ENCODE measurements around the gene HOXC6. TPM values are rescaled to one million over a fixed set of nuclear protein-coding genes. Genes with fewer than 3 reads are reported as not detected.

Gene HOXC6
- polyA plus RNA-seq, 1 experiment = 0.02 TPM

DNA sequence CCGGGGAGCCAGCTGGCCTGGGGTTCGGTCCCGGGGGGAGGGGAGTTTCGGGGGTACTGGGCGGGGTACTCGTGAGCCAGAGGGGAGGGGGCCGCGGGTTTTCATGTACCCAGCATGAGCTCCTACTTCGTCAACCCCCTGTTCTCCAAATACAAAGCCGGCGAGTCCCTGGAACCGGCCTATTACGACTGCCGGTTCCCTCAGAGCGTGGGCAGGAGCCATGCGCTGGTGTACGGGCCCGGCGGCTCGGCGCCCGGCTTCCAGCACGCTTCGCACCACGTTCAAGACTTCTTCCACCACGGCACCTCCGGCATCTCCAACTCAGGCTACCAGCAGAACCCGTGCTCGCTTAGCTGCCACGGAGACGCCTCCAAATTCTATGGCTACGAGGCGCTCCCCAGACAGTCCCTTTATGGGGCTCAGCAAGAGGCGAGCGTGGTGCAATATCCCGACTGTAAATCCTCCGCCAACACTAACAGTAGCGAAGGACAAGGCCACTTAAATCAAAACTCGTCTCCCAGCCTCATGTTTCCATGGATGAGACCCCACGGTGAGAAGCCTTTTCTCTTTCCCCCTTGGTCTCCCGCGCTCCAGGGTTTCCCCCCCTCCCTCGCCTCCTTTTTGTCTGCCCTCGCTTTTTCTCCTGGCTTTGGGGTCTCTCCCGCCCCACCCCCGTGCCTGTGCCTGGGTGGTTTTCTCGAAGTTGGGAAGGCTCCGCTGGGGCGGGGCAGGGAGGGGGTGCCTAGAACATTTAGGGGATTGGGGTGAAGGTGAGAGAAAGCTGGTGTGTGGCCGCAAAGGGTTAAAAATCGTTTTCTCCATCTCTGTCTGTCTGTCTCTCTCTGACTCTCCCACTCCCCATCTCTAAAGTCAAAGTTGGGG is 18.8 kb upstream of the HOXC6 start:
- no peak overlapping the region for H3K4me3 ChIP-seq (ENCODE audit: low read depth, low read length)
- POLR2A ChIA-PET = interaction anchor here (0.6 to 0.7 kb wide), 3 partner anchors 172 to 182 kb away, joined by 3 to 7 read pairs (median 6); no protein-coding TSS in a partner anchor
- DNase-seq (ENCODE audit: low read depth, low spot score) = no peak

DNA sequence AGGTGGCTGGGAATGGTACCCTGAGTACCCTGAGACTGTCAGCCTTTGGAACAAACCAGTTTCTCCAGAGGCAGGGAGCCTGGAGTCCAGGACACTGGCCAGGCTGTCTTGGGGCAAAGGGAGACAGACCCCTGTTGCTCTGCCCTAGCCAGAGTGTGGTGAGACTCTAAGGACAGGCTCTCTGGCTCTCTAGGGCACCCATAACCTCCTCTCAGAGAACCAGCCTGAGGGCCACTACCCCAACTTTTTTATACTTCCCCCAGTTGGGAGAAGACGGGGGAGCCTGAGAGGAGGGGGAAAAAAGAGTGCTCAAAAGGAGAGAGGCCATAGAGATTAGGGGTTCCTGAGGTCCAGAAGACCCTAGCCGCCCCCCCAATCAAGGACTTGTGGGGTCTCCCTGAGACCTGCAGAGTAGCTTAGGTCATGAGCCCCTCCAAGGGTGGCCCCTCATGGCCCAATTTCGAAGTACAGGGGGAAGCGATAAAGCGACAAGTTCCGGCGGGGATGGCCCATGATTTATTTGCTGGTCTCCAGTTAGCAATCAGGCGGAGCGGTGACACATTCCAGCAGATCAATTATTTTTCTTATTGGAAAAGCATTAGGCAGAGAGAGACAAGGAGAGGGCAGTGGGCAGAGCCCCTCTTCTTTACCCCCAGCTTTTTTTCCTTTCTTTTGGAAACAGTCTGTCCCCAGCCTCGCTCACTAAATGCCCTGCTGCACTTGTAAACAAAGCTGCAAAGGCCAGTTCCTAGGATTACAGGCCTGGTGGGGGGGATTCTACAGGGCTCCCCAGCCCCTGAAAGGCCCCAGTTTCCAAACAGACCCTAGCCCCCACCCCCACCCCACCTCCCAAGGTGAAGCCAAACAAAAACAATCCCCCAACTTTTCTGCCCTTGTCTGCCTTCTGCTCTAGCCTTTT is 17.9 kb upstream of the HOXC6 start:
- CTCF ChIA-PET = interaction anchor here (1.2 to 6.6 kb wide), 4 partner anchors 181 to 204 kb away, joined by 3 to 163 read pairs (median 6); no protein-coding TSS in a partner anchor
- POLR2A ChIA-PET = no interaction called here
- no peak for DNase-seq (ENCODE audit: low read depth, low spot score)
- TF ChIP-seq, protein P1, sequence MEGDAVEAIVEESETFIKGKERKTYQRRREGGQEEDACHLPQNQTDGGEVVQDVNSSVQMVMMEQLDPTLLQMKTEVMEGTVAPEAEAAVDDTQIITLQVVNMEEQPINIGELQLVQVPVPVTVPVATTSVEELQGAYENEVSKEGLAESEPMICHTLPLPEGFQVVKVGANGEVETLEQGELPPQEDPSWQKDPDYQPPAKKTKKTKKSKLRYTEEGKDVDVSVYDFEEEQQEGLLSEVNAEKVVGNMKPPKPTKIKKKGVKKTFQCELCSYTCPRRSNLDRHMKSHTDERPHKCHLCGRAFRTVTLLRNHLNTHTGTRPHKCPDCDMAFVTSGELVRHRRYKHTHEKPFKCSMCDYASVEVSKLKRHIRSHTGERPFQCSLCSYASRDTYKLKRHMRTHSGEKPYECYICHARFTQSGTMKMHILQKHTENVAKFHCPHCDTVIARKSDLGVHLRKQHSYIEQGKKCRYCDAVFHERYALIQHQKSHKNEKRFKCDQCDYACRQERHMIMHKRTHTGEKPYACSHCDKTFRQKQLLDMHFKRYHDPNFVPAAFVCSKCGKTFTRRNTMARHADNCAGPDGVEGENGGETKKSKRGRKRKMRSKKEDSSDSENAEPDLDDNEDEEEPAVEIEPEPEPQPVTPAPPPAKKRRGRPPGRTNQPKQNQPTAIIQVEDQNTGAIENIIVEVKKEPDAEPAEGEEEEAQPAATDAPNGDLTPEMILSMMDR (IDR thresholded peaks at IDR 0.05; ENCODE audit: low read depth, low read length) = no peak
- Histone ChIP-seq H3K27ac (ENCODE audit: low read depth, low read length) (no peak overlapping the region), H3K9me3 (ENCODE audit: control insufficient read depth, insufficient read depth, low read length) (peaks cover 3% of the 10 kb centered on the region; the same call in 1 of the 2 replicates), H3K27me3 (ENCODE audit: control insufficient read depth, insufficient read depth, low read length) (peaks cover 92% of the 10 kb centered on the region), H3K4me3 (ENCODE audit: low read depth, low read length) (no peak overlapping the region)

More for the DNA sequence above, 18.8 kb upstream of the HOXC6 start:
- Histone ChIP-seq H3K27me3 (ENCODE audit: control insufficient read depth, insufficient read depth, low read length) (peaks cover 92% of the 10 kb centered on the region), H3K27ac (ENCODE audit: low read depth, low read length) (no peak overlapping the region), H3K9me3 (ENCODE audit: control insufficient read depth, insufficient read depth, low read length) (peaks cover 3% of the 10 kb centered on the region; the same call in 1 of the 2 replicates)
- TF ChIP-seq, protein P1 (IDR thresholded peaks at IDR 0.05; ENCODE audit: low read depth, low read length) = no peak
- CTCF ChIA-PET = interaction anchor here (0.6 to 7.8 kb wide), 9 partner anchors 14 to 205 kb away, joined by 3 to 163 read pairs (median 4); no protein-coding TSS in a partner anchor

DNA sequence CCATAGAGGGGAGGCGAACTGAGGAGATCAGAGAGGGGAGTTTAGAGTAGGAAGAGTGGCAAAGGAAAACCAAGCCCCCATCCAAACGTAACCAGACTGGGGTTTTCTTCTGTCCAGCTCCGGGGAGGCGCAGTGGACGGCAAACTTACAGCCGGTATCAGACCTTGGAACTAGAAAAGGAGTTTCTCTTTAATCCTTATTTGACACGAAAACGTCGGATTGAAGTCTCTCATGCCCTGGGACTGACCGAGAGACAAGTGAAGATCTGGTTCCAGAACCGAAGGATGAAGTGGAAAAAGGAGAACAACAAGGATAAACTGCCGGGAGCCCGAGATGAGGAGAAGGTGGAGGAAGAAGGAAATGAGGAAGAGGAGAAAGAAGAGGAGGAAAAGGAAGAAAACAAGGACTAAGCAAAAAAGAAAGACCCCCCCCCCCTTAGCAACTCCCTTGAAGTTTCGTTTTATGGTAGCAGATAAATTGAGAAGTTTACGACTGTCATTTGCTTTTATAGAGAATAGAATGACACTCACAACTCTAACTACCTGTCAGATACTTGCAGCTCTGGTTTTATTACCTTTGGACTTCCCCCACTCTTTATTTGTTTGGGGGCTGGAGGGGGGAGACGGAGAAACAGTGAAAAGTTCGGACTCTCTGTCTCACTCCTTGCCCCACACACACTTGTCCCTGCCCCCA is 17.1 kb upstream of the HOXC6 start:
- POLR2A ChIA-PET = no interaction called here
- H3K27me3 ChIP-seq (ENCODE audit: control insufficient read depth, insufficient read depth, low read length) = peaks cover 93% of the 10 kb centered on the region
- no peak for DNase-seq (ENCODE audit: low read depth, low spot score)
- CTCF ChIA-PET = interaction anchor here (1.3 kb wide), 1 partner anchor 197 kb away, joined by 3 read pairs; no protein-coding TSS in a partner anchor
- no peak overlapping the region for H3K4me3 ChIP-seq (ENCODE audit: low read depth, low read length)
- TF ChIP-seq, protein P1 (IDR thresholded peaks at IDR 0.05; ENCODE audit: low read depth, low read length) = no peak
- peaks cover 3% of the 10 kb centered on the region; the same call in 1 of the 2 replicates for H3K9me3 ChIP-seq (ENCODE audit: control insufficient read depth, insufficient read depth, low read length)
- H3K27ac ChIP-seq (ENCODE audit: low read depth, low read length) = no peak overlapping the region

DNA sequence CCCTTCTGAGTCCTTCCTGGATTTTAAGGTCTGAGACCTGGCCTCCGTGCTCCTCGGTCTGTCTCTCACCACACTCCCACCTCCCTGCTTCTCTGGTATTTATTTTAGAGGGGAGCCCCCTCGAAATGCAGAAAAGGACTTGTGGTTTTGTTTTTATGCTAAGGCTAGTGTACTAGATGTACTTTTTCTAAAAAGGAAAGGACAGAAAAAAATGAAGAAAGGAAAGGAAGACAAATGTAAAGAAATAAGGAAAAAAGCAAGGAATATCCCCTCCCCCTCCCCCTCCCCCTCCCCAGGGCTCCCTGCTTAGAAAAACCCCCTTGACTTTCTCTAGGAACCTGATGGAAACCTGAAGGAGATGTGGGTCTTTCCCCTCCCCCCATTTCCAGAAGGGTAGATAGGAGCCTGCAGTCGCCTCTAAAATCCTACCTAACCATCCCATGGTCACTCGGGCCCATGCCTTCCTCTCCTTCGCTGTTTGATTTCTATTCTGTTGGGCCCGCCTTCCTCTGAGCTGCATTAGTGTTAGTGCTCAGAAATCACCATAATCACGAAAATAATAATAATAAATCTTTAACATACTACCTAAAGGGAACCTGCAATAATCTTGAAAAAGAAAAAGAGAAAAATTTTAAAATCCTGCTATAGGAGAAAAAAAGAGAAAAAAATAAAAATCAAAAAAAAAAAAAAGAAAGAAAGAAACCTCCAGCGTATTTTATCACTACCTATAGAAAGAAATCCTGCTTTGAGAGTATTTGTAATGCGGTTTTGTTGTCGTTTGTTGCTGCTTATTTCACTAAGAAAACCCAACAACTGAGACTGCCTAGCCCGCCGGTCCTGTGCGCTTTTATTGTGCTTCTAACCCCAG is 16.3 kb upstream of the HOXC6 start:
- ChIA-PET CTCF (interaction anchor here (1.3 kb wide), 1 partner anchor 203 kb away, joined by 5 read pairs; no protein-coding TSS in a partner anchor), POLR2A (no interaction called here)
- no peak overlapping the region for H3K27ac ChIP-seq (ENCODE audit: low read depth, low read length)
- no peak overlapping the region for H3K4me3 ChIP-seq (ENCODE audit: low read depth, low read length)
- TF ChIP-seq, protein P1 (IDR thresholded peaks at IDR 0.05; ENCODE audit: low read depth, low read length) = no peak
- DNase-seq (ENCODE audit: low read depth, low spot score) = no peak
- peaks cover 3% of the 10 kb centered on the region; the same call in 1 of the 2 replicates for H3K9me3 ChIP-seq (ENCODE audit: control insufficient read depth, insufficient read depth, low read length)
- peaks cover 93% of the 10 kb centered on the region for H3K27me3 ChIP-seq (ENCODE audit: control insufficient read depth, insufficient read depth, low read length)

Data from AG04450 (cell line).